Testis (tissue), 3 donors: ENCODE data around the gene BPIFA2. TPM values are rescaled to one million over a fixed set of nuclear protein-coding genes. Genes with fewer than 3 reads are reported as not detected.
"Not testable (repeated sequence)": the region's sequence is repeated elsewhere in the genome, so short reads cannot be mapped to it uniquely, and the experiment has no call there.

ENCODE experiments used
- DNase-seq: peaks from one replicate; pipeline ENCODE4 v3.0.0-alpha.2; 2019
- H3K27ac ChIP-seq, 2 donors: fragments of 200-600 bp; sonication (generic); one replicate each; pipeline ENCODE4 v1.5.1; 2019
- H3K27me3 ChIP-seq: fragments of 200-600 bp; sonication (generic); one replicate; pipeline ENCODE4 v1.5.1; 2019
- H3K36me3 ChIP-seq: fragments of 200-600 bp; sonication (generic); one replicate; pipeline ENCODE4 v1.5.1; 2017; ENCODE audit warnings: low read depth; ENCODE audit errors: missing control alignments
- H3K4me1 ChIP-seq: fragments of 200-600 bp; sonication (generic); one replicate; pipeline ENCODE4 v1.5.1; 2019
- H3K4me3 ChIP-seq, 2 donors: fragments of 200-600 bp; sonication (generic); one replicate each; pipeline ENCODE4 v1.5.1; 2017 to 2019
- H3K9me3 ChIP-seq: fragments of 200-600 bp; sonication (generic); one replicate; pipeline ENCODE4 v1.5.1; 2017
- CTCF ChIP-seq, 3 experiments: fragments of 450-650 bp in 2 of 3; fragments of 200-600 bp in 1 of 3; sonication (generic) in 1 of 3; IDR thresholded peaks; one replicate each; pipeline ENCODE4 v1.5.1; 2016 to 2019; ENCODE audit warnings: antibody characterized with exemption in 3 of 3, mild to moderate bottlenecking in 2 of 3, moderate library complexity in 1 of 3
- POLR2A ChIP-seq: fragments of 450-650 bp; IDR thresholded peaks from one replicate; pipeline ENCODE4 v1.6.1; 2017; ENCODE audit warnings: antibody characterized with exemption, mild to moderate bottlenecking, moderate library complexity
- WGBS, 2 donors: methylation state at CpG; one replicate each; pipeline ENCODE4 v1.1.5; 2018; 5-methylcytosine and 5-hydroxymethylcytosine counted together
- intact Hi-C: fragments of 100-400 bp; cut with DNase I; formaldehyde crosslinking; loops from one replicate; pipeline ENCODE4 v1.15.1; 2023; ENCODE audit warnings: low total_unique reads
- polyA plus RNA-seq: library from polyadenylated mRNA; stranded (reverse); fragments of 350-450 nt; fragmentation: Illumina TruSeq; extraction: RNeasy Lipid Tissue Mini Kit (QIAGEN cat#74804); gene quantifications from one replicate; pipeline ENCODE4 v1.2.3, GENCODE V29; 2014; ENCODE audit warnings: low read depth, low replicate concordance; ENCODE audit not compliant: insufficient read depth
- total RNA-seq, 2 donors: library from RNA; depleted of rRNA; stranded (reverse); fragments of >200 nt; gene quantifications; one replicate each; pipeline ENCODE4 v1.2.3, GENCODE V29; 2016

The BPIFA2 gene
- total and polyA plus RNA-seq, 3 donors from 2014 or later, result 1.3 to 1.4 TPM; not detected in 1

GRCh38 chr20:33180169-33180568, 12.2 kb downstream of the BPIFA2 start:
- H3K4me1 ChIP-seq, result no peaks in the 10 kb centered on the region
- no peaks in the 10 kb centered on the region for H3K36me3 ChIP-seq
- no peak for TF ChIP-seq CTCF (IDR thresholded peaks at IDR 0.05)
- no peak for TF ChIP-seq POLR2A
- WGBS, 2 donors, result 94 to 97% methylated on average over 4 to 5 of the region's 5 CpGs
- no peaks in the 10 kb centered on the region for H3K9me3 ChIP-seq
- DNase-seq, result no peak
- intact Hi-C loops, result no loop called here
- H3K4me3 ChIP-seq, result no peak overlapping the region
- no peaks in the 10 kb centered on the region for H3K27me3 ChIP-seq
- H3K27ac ChIP-seq, result no peak overlapping the region

- no peak overlapping the region for H3K4me3 ChIP-seq
- H3K36me3 ChIP-seq, result no peaks in the 10 kb centered on the region
- no peaks in the 10 kb centered on the region for H3K27me3 ChIP-seq
- no peak overlapping the region for H3K27ac ChIP-seq
- no peak for DNase-seq
- TF ChIP-seq CTCF (IDR thresholded peaks at IDR 0.05) (no peak), POLR2A (no peak)
- 80 to 86% methylated on average over 1 of the region's 1 CpG for WGBS, 2 donors
- no peaks in the 10 kb centered on the region for H3K9me3 ChIP-seq
- intact Hi-C loops, result no loop called here
- no peaks in the 10 kb centered on the region for H3K4me1 ChIP-seq
Observed at GRCh38 chr20:33181482-33182093, 13.6 kb downstream of the BPIFA2 start.

DNA sequence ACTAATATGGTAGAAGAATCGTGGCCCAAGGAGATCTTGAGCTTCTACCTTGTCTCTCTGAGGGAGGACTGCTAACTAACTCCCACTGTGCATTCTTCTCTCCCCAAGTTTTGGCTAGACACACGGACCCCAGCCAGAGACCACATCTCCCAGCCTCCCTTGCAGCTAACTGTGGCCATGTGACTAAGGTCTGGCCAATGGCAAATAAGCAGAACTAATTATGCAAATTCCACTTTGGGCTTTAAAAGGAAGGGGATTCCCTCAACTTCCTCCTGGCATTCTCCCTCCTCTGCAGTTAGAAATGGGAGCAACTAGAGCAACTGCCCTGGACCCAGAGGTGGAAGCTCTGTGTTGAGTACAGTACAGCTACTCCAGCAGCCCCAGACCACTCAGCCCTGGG, 15.4 kb downstream of the BPIFA2 start:
- TF ChIP-seq CTCF (IDR thresholded peaks at IDR 0.05), result no peak
- no peak for TF ChIP-seq POLR2A
- no peaks in the 10 kb centered on the region for H3K27me3 ChIP-seq
- no peaks in the 10 kb centered on the region for H3K9me3 ChIP-seq
- H3K36me3 ChIP-seq, result no peaks in the 10 kb centered on the region
- no peak overlapping the region for H3K27ac ChIP-seq
- intact Hi-C loops, result no loop called here
- WGBS, 2 donors, result 70 to 91% methylated on average over 2 of the region's 2 CpGs
- no peaks in the 10 kb centered on the region for H3K4me1 ChIP-seq
- no peak overlapping the region for H3K4me3 ChIP-seq
- DNase-seq, result no peak

DNA sequence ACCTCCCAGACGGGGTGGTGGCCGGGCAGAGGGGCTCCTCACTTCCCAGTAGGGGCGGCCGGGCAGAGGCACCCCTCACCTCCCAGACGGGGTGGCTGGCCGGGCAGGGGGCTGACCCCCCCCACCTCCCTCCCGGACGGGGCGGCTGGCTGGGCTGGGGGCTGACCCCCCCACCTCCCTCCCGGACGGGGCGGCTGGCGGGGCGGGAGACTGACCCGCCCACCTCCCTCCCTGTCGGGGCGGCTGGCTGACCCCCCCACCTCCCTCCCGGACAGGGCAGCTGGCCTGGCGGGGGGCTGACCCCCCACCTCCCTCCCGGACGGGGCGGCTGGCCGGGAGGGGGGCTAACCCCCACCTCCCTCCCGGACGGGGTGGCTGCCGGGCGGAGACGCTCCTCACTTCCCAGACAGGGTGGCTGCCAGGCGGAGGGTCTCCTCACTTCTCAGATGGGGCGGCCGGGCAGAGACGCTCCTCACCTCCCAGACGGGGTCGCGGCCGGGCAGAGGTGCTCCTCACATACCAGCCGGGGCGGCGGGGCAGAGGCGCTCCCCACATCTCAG, 17.2 kb downstream of the BPIFA2 start:
- WGBS, 2 donors, result 69 to 77% methylated on average over 9 to 15 of the region's 40 CpGs
- intact Hi-C loops, H3K27ac ChIP-seq, H3K4me1 ChIP-seq, H3K4me3 ChIP-seq, H3K9me3 ChIP-seq, H3K27me3 ChIP-seq, H3K36me3 ChIP-seq, DNase-seq: not testable (repeated sequence)

DNA sequence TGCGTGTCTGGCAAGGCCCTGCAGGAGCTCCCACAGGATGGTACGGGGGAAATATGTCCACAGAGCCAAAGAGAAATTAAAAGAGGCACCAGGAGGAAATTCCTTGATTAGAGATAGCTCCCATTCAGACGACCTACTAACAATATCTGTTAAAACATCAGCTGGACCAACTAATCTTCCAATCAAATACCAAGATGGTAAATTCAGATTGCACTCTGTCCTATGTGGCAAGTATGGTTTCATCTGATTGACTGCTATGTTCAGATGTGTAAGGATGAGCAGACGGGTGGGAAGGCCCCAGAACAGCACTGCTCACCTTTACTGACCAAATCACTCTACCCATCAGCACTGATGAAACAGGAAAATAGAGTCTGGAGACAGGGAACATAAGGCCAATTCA, 19.5 kb downstream of the BPIFA2 start:
- Histone ChIP-seq H3K9me3 (no peaks in the 10 kb centered on the region), H3K27me3 (no peaks in the 10 kb centered on the region), H3K4me1 (no peaks in the 10 kb centered on the region), H3K36me3 (no peaks in the 10 kb centered on the region), H3K27ac (no peak overlapping the region), H3K4me3 (no peak overlapping the region)
- intact Hi-C loops, result no loop called here
- 83 to 85% methylated on average over 4 of the region's 4 CpGs for WGBS, 2 donors
- DNase-seq, result no peak
- TF ChIP-seq CTCF (IDR thresholded peaks at IDR 0.05) (no peak), POLR2A (no peak)
